NCI-H1105 treated with DMSO at 0.1 percent for 48 hours (cell line): ENCODE measurements around the gene GAMT.

Source experiments
- DNase-seq: peaks from one replicate; lab custom pipeline; 2025; lab: John Stamatoyannopoulos, UW

Gene GAMT

DNA sequence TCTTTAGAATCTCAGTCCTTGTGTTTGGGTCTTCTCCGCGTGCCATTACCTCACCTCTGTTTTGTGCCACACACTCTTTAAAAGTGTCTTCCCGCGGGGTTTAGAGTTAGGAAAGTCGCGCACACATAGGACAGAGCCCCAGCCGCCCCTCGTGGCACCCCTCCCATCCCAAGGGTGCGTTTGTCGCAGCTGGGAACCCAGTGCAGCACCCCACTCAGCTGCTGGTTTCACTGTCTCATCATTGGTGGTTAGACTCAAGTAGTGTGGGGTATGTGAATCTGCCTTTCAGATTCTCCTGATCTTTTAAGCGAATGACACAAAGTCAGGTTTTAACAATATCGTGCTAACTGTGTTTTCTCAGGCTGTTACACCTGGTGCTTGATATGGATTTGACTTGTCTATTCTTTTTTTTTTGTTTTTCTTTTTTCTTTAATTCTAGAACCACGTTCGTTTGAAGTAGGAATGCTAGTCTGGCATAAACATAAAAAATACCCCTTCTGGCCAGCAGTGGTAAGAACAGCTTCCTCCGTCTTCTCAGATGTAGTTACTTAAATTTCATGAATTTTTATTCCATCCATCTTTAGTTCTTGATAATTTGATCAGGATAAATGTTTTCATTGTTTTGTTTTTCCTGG lies 37.2 kb downstream of the GAMT start:
- no peak for DNase-seq

DNA sequence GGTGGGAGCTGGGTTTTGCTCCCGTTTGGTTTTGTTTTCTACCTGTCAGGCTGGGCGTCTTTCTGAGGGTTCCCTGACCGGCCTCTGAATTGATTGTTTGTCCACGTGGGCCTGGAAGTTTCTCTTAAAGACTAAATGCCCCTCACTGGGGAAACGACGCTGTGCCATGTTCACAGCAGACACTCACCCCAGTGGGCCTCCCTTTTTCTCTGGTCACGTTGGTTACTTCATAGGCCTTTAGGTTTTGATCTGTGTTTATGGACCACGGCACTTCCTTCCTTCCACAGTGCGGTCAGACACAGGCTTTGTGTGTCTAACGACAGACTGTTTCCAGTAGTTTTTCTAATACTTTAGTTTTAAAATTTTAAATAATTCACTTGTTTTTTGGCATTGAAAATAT lies 37.7 kb downstream of the GAMT start:
- no peak for DNase-seq

DNA sequence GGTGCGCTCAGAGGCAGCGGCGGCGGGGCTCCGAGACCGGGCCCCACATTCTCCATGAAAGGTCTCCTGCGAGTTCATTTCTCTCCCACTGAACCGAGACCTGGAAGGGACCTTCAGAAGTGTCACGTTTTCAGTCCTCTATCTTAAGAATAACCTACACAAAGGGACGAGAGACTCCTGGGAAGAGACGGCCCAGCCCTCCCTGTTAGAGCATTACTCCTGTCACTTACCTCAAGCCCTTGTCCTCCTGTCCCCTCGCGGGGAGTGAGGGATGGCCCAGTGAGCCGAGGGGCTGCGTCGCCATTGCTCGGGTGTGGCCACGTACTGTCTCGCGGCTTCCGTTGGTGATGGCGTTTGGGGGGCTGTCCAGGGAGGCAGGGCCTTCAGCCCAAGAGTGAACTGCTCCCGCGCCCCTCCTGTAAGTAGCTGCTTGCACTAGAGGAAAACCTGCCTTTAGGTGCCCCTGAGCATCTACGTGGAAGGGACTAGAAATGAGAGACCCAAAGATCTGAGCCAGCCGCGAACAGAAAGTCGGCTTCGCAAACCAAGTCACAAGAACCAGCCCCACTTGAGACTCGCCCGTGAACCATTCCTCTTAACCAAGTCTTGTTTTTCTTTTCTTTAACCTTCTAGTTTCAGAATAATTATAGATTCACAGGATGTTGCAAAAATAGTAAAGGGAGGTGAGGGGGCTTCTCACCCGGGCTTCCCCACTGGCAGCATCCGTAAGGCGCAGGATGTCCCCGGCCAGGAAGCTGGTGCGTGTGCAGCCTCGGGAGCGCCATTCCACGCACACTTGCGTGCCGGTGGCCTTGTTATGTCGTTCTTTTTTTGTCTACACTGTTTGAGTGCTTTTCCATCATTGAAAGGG lies 38.7 kb downstream of the GAMT start:
- DNase-seq, result no peak

DNA sequence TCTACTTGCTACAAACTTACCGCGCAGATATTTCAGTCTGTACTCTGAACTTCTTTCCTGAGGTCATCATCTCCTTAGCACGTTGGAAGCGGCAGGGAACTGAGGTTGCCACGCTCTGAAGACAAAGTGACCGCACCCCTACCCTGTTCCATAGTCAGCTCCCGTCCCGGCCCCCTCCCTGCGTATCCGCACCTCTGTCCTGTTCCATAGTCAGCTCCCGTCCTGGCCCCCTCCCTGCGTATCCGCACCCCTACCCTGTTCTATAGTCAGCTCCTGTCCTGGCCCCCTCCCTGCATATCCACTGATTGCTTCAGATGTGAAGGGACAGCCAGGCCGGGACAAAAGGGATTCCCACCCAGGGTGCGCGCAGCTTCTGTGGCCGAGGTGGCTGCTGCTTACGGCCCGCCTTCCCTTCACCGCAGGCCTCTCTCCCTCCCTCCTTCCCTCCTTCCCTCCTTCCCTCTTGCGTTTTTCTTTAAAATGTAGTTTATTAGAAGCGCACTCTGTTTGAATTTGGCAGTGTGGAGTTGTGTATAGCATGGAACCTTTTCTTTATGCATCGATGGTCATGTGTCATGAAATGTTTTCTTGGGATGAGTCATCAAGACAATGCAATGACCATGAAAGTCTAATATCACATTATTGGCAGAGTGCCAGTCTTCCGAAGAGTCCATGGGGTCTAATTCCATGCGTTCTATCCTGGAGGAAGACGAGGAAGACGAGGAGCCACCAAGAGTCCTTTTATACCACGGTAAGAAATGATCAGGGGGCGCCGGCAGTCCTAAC lies 39.5 kb downstream of the GAMT start:
- no peak for DNase-seq

DNA sequence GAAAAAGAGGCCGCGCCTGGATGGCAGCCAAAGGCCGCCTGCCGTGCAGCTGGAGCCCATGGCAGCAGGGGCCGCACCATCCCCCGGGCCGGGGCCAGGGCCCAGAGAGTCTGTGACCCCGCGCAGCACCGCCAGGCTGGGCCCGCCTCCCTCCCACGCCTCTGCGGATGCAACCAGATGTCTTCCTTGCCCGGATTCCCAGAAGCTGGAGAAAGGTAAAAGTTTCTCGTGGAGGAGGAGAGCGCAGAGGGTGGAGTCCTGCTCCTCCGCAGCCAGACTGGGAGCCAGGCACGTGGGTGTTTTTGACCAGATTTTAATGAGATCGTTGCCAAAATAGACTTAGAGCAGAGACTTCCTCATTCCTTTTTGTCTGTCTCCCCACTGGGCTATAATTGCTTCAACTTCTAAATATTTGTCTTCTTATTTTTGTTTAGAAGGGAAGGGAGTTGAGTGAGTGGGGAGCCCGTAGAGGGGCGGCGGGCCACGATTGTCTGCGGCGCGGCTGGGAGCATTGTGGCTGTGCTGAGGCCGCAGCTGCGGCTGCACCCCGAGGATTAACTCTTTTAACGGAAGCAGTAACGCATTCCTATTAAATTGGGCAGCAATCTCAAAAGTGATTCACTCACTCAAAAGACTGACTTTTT lies 40.4 kb downstream of the GAMT start:
- peak; percentile 82 for DNase-seq

DNA sequence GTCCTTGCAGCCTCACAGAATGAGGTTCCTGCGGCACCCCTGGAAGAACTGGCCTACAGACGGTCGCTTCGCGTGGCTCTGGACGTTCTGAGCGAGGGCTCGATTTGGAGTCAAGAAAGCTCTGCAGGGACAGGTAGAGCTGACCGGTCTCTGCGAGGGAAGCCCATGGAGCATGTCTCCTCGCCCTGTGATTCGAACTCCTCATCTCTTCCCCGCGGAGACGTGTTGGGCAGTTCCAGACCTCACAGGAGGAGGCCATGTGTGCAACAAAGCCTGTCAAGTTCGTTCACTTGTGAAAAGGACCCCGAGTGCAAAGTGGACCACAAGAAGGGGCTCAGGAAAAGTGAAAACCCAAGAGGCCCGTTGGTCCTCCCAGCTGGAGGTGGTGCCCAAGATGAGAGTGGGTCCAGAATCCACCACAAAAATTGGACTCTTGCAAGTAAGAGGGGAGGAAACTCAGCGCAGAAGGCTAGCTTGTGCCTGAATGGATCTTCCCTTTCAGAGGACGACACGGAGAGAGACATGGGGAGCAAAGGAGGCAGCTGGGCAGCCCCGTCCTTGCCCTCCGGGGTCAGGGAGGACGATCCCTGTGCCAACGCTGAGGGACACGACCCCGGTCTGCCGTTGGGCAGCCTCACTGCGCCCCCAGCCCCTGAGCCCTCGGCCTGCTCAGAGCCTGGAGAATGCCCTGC lies 41.1 kb downstream of the GAMT start:
- DNase-seq, result no peak

DNA sequence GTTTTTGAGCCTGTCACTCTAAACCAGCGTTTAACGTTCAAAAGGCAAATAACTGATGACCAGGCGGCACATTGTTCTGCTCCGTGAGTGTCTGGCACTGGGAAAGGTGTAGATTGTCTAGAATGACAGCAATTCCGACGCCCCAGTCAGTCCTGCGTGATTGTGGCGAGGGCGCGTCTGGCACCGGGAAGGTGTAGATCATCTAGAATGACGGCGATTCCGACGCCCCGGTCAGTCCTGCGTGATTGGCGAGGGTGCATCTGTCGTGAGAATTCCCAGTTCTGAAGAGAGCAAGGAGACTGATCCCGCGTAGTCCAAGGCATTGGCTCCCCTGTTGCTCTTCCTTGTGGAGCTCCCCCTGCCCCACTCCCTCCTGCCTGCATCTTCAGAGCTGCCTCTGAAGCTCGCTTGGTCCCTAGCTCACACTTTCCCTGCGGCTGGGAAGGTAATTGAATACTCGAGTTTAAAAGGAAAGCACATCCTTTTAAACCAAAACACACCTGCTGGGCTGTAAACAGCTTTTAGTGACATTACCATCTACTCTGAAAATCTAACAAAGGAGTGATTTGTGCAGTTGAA lies 43.7 kb downstream of the GAMT start:
- no peak for DNase-seq

DNA sequence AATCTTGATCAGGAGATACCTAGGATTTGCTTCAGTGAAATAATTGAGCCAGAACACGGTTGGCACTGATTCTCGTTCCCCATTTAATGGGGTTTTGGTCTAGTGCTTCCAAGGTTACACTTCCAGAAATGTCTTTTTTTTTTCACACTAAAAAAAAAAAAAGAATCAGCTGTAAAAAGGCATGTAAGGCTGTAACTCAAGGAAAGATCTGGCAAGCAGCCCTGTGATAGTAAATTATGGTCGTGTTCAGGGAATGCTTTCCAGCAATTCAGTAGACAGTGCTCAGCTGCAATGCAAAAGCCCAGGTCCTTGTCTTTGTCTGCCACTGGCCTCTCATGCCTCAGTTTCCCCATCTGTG lies 44.9 kb downstream of the GAMT start:
- DNase-seq, result peak; percentile 65

DNA sequence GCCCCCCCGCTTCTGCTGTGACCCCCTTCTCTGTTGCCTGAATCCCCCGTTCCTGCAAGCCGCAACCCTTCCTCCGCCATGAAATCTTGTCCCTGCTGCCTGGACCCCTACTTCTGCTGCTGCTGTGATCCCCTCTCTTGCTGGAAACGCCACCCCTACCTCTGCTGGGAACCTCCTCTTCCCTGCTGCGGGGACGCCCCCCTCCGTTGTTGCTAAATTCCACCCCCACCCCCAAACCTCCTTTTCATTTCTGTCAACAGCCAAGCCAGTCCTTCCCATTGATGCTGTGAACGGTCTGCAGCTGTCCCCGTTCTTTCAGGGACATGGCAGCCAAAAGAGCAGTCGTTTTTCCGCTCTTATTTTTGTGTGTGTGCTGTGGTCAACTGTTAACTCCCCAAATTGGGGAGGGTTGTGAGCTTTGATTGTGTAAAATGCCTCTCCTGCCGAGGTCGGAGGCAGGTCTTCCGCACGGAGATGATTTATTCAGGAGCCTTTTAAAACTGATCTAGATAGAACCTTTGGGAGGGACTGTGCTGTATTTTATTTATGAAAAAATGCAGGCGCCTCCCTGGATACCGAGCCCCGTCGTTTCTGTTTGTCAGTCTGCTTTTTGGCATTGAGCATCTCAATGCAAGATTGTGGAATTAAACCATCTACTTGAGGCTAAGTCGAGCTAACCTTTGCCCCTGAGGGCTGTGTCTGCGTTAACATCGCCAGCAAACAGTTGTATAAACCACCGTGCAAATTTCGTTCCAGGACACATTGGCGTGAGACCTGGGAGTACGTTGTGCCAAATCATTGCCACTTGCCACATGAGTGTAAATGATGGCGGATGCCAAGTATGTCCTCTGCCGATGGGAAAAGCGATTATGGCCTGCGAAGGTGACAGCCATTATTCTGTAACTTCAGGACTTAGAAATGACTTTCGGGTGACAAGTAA lies 45.5 kb downstream of the GAMT start:
- peak; percentile 65 for DNase-seq

DNA sequence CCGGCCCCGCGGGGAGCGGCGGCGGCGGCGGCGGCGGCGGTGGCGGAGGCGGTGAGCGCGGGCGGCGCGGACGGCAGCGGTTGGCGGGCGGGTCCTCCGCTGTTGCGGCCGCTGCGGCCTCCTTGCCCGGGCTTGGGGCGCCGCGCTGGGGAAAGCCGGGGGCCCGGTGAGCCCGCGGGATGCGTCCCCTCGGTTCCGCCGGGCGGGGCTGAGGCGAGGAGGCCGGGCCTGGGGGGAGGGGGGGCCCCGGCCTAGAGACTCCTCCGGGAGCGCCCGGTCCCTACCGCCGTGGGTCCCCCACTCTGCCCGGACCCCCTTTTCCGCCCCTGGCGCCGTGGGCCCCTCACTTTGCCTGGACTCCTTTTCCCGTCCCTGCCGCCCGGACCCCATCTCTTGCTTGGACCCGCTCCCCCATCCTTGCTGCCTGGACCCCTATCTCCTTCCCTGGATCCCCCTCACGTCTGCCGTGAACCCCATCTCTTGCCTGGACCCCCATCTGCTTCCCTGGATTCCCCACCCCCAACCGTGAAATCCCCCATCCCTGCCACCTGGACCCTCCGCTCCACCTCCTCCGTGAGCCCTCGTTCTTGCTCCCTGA lies 46.3 kb downstream of the GAMT start:
- DNase-seq, result no peak

DNA sequence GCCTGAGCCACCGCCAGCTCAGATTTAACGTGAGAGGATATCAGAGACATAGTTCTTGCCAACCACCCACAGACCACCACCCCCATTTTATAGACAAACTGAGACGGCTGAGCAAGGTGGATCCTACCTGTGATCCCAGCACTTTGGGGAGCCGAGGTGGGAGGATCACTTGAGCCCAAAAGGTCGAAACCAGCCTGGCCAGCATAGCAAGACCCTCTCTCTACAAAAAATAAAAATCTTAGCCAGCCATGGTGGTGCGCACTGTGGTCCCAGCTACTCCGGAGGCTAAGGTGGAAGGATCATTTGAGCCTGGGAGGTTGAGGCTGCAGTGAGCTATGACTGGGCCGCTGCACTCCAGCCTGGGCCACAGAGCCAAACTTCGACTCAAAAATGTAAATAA lies 48.2 kb downstream of the GAMT start:
- DNase-seq, result no peak

DNA sequence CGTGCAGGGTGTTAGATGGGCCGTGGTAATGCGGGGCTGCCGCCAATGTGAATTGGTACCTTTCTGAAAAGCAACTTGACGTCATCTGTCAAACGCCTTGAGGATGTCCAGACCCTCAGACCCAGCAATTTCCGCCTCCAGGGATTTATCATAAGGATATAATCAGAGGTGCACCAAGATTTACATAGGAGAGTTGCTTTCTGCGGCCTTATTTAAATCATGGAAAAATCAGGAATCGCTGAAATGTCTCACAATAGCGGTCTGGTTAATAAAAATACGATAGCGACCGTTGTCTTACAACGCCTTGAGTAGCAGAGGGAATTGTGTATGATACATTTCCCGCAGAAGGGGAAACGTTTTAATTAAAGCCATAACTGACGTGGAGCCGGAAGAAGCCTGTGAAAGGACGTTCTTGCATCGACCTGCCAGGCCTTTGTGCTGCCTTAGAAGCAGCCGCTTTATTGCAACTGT lies 49.9 kb downstream of the GAMT start:
- DNase-seq, result no peak

DNA sequence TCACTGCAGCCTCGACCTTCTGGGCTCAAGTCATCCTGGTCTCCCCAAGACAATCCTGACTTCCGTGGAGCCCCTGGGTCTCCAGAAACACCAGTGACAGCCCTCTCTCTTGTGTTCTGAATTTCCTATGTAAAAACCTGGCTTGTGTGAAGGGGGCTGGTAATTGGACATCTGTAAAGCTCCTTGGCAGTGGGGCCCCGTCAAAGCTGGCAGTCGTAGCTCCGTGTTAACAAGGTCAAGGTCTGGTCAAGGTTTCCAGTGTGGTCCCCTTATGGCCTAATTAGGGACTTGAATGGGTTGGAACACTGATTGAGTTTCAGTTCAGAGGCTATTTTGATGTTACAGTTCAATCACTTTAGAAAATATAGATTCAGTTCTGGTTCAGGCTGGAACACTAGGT lies 50.5 kb downstream of the GAMT start:
- no peak for DNase-seq

DNA sequence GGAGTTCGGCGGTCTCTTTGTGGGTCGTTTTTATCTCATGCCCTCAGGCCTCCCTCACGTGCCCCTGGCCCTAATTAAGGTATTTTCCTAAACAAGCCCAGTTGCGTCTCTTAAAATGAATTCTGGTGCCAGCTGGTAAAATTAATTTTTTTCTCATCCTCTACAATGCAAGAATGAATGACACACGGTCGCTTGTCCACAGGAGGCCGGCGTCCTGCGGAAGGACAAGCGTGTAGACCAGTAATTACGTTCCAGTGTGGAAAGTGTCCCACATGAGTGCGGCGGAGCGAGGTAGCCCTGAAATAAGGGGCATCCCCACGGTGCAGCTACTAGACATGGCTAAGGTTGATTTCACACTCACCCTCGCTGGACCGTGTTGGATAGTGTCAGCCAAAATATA lies 52.1 kb downstream of the GAMT start:
- DNase-seq, result no peak
